ENCODE results near the gene IVNS1ABP. TPM values are rescaled to one million over a fixed set of nuclear protein-coding genes. Genes with fewer than 3 reads are reported as not detected.
A peak's percentile ranks its signal among the peaks of the same experiment; 100 is the strongest.

Gene IVNS1ABP
- total and polyA plus RNA-seq, 9 of the 15 experiments (the other 6 are each of a cell fraction or from before 2014, with no cell fraction given): 30.6 to 126 (median 77.7) TPM

GRCh38 chr1:185316163-185317033, 645 bp downstream of the IVNS1ABP start (continued):
- TF ChIP-seq ZNF592 (IDR thresholded peaks at IDR 0.05) (no peak), TARDBP (IDR thresholded peaks at IDR 0.05) (no peak), NFRKB (IDR thresholded peaks at IDR 0.05; ENCODE audit: low read depth) (0 out of 2 replicates have a peak, but pooled peaks have one; percentile 45), ZNF79 (CRISPR knock-in tag; IDR thresholded peaks at IDR 0.05; ENCODE audit: low read depth) (no peak), PHB (CRISPR knock-in tag; IDR thresholded peaks at IDR 0.05) (no peak), NELFE (IDR thresholded peaks at IDR 0.05; ENCODE audit: insufficient read depth, insufficient read length) (no peak), ZNF253 (CRISPR knock-in tag; conservative IDR thresholded peaks at IDR 0.05) (no peak), ELF1 (tag; IDR thresholded peaks at IDR 0.05) (no peak), POLR2AphosphoS2 (IDR thresholded peaks at IDR 0.05; ENCODE audit: low read length) (no peak), GMEB1 (CRISPR knock-in tag; IDR thresholded peaks at IDR 0.05) (peak; percentile 49; the same call in 1 of the 2 replicates), CHCHD3 (CRISPR knock-in tag; IDR thresholded peaks at IDR 0.05) (no peak), E2F3 (CRISPR knock-in tag; IDR thresholded peaks at IDR 0.05) (peak; percentile 26), HDAC8 (tag; IDR thresholded peaks at IDR 0.05) (no peak)
